LNCaP clone FGC (cell line): Measurements from ENCODE around the gene HTRA3.

Source experiments
- DNase-seq: peaks from one replicate; pipeline ENCODE4 v3.0.0-alpha.2; 2011; ENCODE audit warnings: low read depth
- H3K4me3 ChIP-seq: 2 replicates; pipeline ENCODE4 v1.5.1; 2011; ENCODE audit warnings: mild to moderate bottlenecking, low read depth, low read length, control low read depth
- TF ChIP-seq, protein P1 (sequence below): IDR thresholded peaks from 2 replicates; pipeline ENCODE4 v1.5.1; 2012; ENCODE audit warnings: mild to moderate bottlenecking; ENCODE audit not compliant: control insufficient read depth, insufficient read depth; ENCODE audit errors: extremely low read depth

HTRA3 gene

DNA sequence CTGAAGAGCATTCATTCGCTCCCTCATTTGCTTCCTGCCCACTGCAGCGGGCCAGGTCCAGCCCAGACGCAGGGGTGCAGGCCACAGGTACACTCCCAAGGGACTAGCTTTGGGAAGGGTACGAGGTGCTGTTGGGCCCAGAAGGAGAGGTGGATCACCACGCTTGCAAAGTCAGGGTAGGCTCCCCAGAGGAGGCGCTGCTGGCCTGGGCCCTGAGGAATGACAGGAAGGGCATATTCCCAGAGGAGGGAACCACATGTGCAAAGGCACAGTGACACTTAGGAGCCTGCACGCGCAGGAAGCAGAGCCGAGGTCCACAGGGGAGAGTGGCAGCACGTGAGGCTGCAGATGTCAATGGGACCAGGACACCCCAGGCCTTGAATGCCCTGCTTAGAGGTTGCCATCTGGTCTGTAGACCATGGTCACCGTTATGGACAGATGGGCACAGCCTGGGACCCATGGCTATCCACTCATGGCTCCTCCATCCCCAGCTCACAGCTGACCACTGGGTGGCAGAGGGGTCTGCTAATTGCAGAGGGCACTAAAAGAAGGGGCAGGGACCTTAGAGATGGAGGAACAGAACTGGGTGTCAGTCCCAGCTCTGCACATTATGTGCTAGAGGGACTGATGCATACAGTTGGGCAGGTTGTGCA is 7.9 kb downstream of the HTRA3 start:
- no peak for DNase-seq
- TF ChIP-seq, protein P1, sequence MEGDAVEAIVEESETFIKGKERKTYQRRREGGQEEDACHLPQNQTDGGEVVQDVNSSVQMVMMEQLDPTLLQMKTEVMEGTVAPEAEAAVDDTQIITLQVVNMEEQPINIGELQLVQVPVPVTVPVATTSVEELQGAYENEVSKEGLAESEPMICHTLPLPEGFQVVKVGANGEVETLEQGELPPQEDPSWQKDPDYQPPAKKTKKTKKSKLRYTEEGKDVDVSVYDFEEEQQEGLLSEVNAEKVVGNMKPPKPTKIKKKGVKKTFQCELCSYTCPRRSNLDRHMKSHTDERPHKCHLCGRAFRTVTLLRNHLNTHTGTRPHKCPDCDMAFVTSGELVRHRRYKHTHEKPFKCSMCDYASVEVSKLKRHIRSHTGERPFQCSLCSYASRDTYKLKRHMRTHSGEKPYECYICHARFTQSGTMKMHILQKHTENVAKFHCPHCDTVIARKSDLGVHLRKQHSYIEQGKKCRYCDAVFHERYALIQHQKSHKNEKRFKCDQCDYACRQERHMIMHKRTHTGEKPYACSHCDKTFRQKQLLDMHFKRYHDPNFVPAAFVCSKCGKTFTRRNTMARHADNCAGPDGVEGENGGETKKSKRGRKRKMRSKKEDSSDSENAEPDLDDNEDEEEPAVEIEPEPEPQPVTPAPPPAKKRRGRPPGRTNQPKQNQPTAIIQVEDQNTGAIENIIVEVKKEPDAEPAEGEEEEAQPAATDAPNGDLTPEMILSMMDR: no peak
- H3K4me3 ChIP-seq: no peak overlapping the region

DNA sequence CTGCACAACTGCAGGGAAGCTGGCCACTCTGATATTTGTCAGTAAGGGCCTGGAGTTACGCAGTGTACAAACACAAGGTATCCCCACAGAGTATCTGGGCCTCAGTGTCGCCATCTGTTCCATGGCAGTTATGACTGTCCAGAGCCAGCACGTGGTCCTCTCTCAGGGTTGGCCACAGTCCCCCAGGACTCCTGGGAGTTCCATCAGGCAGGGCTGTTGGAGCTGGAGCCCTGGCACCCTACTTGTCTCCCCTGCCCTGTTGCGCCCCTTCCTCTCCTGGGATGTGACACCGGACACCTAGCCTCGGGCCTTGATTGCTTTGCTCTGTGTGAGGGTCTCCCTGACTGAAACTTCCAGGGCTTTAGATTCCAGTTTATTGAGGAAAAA is 8.4 kb downstream of the HTRA3 start:
- no peak for DNase-seq
- H3K4me3 ChIP-seq: no peak overlapping the region
- TF ChIP-seq, protein P1: no peak

DNA sequence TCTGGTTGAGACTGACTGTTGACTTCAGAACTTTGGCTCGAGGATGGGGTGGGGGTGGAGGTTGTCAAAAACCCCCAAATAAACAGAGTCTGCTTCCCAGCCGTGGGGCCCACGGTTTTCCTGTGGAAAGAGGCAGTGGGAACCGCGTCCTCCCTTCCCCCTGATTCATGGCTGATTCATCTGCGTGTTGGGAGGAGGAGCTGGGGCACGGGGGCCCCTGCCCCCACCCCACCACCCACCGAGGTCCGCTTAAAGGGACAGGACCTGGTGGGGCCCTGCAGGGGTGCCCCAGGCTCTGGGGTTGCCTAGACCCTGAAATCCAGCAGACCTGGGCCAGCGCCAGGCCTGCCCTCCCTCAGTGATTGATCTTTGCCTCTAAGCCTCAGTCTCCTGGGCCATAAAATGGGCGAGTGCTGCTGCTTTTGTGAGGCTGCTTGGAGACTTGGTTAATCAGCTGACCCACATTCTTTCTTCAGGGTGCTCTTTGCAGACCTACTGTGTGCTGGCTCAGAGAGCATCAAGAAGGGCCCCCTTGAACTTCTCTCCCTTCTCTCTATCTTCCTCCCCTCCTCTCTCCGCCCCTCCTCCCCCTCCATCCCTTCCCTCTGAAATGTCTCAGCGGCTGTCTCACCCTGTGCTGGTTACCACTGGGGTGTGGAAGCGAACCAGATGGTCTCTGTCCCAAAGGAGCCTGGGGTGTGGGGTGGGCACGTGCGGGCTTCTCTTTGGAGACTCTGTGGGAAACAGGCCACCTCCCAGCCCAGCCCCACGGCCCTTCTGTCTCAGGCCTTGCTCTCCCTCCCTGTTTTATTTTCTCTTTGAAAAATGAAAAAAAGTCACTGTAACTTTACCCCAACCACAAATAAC is 9.1 kb downstream of the HTRA3 start:
- no peak overlapping the region for H3K4me3 ChIP-seq
- TF ChIP-seq, protein P1: no peak
- DNase-seq: no peak

DNA sequence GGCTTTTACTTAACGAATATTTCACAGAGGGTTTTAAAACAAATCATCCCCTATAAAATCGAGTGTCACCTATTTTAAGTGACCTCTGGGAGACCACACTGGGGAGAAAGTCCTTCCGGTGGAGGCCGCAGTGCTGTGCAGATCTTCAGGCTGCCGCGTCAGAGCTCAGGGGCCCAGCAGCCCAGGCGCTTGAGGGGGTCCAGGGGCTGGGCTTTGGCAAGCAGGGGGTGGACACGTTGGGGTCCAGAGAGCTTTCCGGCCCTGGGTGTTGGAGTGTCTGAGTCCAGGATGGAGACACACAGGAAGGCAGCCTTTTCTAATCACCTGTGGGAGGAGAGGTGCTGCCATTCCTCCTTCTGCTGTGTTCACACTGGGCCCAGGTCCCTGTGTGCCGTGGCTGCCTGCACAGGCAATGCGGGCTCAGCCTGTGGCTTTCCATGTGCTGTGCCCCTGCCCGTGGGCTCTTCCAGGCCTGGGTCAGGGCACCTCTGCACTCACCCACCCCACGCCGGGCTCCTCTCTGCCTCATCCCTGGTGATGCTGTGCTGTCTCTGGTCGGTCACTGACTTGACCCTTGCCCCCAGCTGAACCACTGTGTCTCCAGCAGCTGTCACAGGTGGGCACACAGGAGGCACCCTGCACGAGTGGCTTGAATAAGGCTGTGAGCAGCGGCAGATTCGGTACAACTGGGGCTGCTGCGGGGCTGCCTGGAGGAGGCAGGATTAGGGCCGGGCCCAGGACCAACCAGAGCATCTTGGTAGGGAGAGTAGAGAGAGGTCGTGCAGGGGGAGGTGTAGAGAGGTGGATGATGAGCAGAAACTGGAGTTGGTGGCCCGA is 10.0 kb downstream of the HTRA3 start:
- TF ChIP-seq, protein P1: no peak

DNA sequence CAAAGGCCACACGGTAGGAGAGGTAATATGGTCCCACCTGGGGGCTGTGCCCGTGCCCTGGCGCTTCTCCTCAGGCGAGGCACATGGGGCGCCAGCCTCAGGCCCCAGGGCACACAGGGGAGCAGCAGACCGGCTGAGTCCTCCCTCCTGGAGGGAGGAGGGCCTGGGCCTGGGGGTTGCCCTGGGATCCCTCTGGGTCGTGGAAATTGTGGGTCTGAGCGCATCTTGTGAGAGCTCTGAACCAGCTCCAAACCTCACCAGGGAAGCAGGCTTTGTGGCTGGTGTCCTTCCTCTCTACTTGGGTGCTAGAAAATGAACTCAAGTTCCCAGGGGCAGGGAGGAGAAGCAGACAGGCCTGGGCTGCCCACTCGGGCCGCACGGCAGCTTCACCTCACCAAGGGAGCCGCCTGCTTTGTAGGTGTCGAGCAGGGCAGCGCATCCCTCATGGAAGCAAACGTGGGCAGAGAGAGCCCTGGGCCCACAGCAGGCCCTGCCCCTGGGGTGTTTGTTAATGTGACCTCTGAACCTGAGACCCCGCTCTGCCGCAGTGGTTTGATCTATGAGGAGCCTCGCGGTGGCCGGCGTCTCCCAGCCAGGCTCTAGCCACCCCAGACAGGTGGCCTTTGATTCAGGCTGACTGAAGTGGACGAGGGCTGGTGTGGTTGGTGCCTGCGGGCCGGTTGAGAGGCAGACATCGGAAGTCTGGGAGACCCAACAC is 10.8 kb downstream of the HTRA3 start:
- H3K4me3 ChIP-seq: no peak overlapping the region
- DNase-seq: no peak

More for the DNA sequence above, 10.0 kb downstream of the HTRA3 start:
- no peak overlapping the region for H3K4me3 ChIP-seq
- DNase-seq: no peak

More for the DNA sequence above, 10.8 kb downstream of the HTRA3 start:
- TF ChIP-seq, protein P1: no peak
